Measurements from ENCODE around the gene PDE4C. TPM values are rescaled to one million over a fixed set of nuclear protein-coding genes. Genes with fewer than 3 reads are reported as not detected.
"Not testable (repeated sequence)": the region's sequence is repeated elsewhere in the genome, so short reads cannot be mapped to it uniquely, and the experiment has no call there.

Gene PDE4C
- total RNA-seq, 4 donors from 2014 or later, result under 0.01 to 0.60 (median 0.59) TPM; not detected in 1

GRCh38 chr19:18218159-18218558 lies 8.1 kb downstream of the PDE4C start:
- Histone ChIP-seq H3K36me3 (no peaks in the 10 kb centered on the region), H3K9me3 (no peaks in the 10 kb centered on the region), H3K4me3 (no peak overlapping the region), H3K27ac (no peak overlapping the region), H3K27me3 (peaks cover 0 to 29% of the 10 kb centered on the region in 2 donors), H3K4me1 (peaks cover 0 to 6% (median 0%) of the 10 kb centered on the region in 4 donors)
- WGBS, 2 donors, result 81 to 92% methylated on average over 12 to 17 of the region's 17 CpGs
- TF ChIP-seq EP300 (IDR thresholded peaks at IDR 0.05) (no peak), CTCF (IDR thresholded peaks at IDR 0.05) (no peak)
- no peak for DNase-seq (ENCODE audit: low spot score in 2 of 2)

- Histone ChIP-seq H3K9me3 (no peaks in the 10 kb centered on the region), H3K27me3 (peaks cover 0 to 26% of the 10 kb centered on the region in 2 donors), H3K4me3 (no peak overlapping the region), H3K27ac (no peak overlapping the region), H3K36me3 (no peaks in the 10 kb centered on the region), H3K4me1 (peaks cover 0 to 6% (median 0%) of the 10 kb centered on the region in 4 donors)
- no peak for DNase-seq (ENCODE audit: low spot score in 2 of 2)
- 94 to 96% methylated on average over 6 to 8 of the region's 8 CpGs for WGBS, 2 donors
- TF ChIP-seq CTCF (IDR thresholded peaks at IDR 0.05) (no peak), EP300 (IDR thresholded peaks at IDR 0.05) (no peak), POLR2A (IDR thresholded peaks at IDR 0.05) (no peak)
Observed at GRCh38 chr19:18216789-18217188, 9.4 kb downstream of the PDE4C start.

- TF ChIP-seq EP300 (IDR thresholded peaks at IDR 0.05), result no peak
- no peak for TF ChIP-seq CTCF (IDR thresholded peaks at IDR 0.05)
- TF ChIP-seq POLR2A (IDR thresholded peaks at IDR 0.05), result no peak
- Histone ChIP-seq H3K9me3 (no peaks in the 10 kb centered on the region), H3K27ac (no peak overlapping the region), H3K27me3 (peaks cover 0 to 8% of the 10 kb centered on the region in 2 donors), H3K36me3 (no peaks in the 10 kb centered on the region), H3K4me3 (no peak overlapping the region), H3K4me1 (no peaks in the 10 kb centered on the region)
- WGBS, 2 donors, result 65 to 69% methylated on average over 7 of the region's 7 CpGs
- no peak for DNase-seq (ENCODE audit: low spot score in 2 of 2)
Observed at GRCh38 chr19:18214779-18215433, 11.3 kb downstream of the PDE4C start.

GRCh38 chr19:18211683-18212082 lies 14.6 kb downstream of the PDE4C start:
- H3K4me3 ChIP-seq, result no peak overlapping the region
- WGBS, 2 donors, result 79 to 87% methylated on average over 13 to 14 of the region's 14 CpGs
- H3K36me3 ChIP-seq, result no peaks in the 10 kb centered on the region
- peaks cover 0 to 7% (median 0%) of the 10 kb centered on the region in 4 donors for H3K4me1 ChIP-seq
- no peak for TF ChIP-seq CTCF (IDR thresholded peaks at IDR 0.05)
- no peak for TF ChIP-seq POLR2A (IDR thresholded peaks at IDR 0.05)
- no peak for TF ChIP-seq EP300 (IDR thresholded peaks at IDR 0.05)
- no peak overlapping the region for H3K27ac ChIP-seq
- no peaks in the 10 kb centered on the region for H3K9me3 ChIP-seq
- peaks cover 0 to 10% of the 10 kb centered on the region in 2 donors for H3K27me3 ChIP-seq
- DNase-seq (ENCODE audit: low spot score in 2 of 2), result no peak

- H3K27me3 ChIP-seq, result peaks cover 0 to 10% of the 10 kb centered on the region in 2 donors
- WGBS, 2 donors, result 89% methylated on average over 5 of the region's 5 CpGs
- DNase-seq (ENCODE audit: low spot score in 2 of 2); H3K4me3 ChIP-seq; H3K27ac ChIP-seq; H3K9me3 ChIP-seq; H3K36me3 ChIP-seq: not testable (repeated sequence)
- peaks cover 0 to 15% (median 6%) of the 10 kb centered on the region in 4 donors for H3K4me1 ChIP-seq
Observed at GRCh38 chr19:18209912-18210311, 16.3 kb downstream of the PDE4C start.

Measured in tibial nerve (tissue), 4 donors.